SK-MEL-5 (cell line): ENCODE results near the gene CDC37. TPM values are rescaled to one million over a fixed set of nuclear protein-coding genes. Genes with fewer than 3 reads are reported as not detected.
"Not testable (repeated sequence)": the region's sequence is repeated elsewhere in the genome, so short reads cannot be mapped to it uniquely, and the experiment has no call there.

Experiments used
- DNase-seq: peaks from one replicate; pipeline ENCODE4 v3.0.0-alpha.2; 2016; ENCODE audit warnings: low read depth, low spot score
- in situ Hi-C: cut with HindIII; loops from 2 replicates; pipeline ENCODE4 v1.10.0; 2016; ENCODE audit warnings: low sequenced_read_pairs, high pct_unique_total_duplicates, low pct_unique_long_range_greater_than_20kb
- total RNA-seq: library from RNA; depleted of rRNA; stranded (reverse); fragments of >200 nt; shearing (Covaris generic); gene quantifications from 2 replicates; pipeline ENCODE4 v1.2.3, GENCODE V29; 2014

CDC37 gene
- total RNA-seq, 1 experiment from 2014 or later: 232 TPM

DNA sequence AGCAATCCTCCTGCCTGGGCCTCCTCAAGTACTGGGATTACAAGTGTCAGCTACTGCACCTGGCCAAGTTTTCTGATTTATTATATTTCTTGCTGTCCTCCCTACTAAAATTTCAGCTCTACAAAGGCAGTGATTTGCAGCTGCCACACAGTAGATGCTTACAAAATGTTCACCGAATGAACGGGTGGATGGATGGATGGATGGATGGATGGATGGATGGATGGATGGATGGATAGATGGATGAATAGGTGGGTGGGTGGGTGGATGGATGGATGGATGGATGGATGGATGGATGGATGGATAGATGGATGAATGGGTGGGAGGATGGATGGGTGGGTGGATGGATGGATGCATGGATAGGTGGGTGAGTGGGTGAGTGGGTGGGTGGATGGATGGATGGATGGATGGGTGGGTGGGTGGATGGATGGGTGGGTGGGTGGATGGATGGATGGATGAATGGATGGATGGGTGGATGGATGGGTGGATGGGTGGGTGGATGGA lies 26.2 kb downstream of the CDC37 start:
- in situ Hi-C loops, DNase-seq: not testable (repeated sequence)

DNA sequence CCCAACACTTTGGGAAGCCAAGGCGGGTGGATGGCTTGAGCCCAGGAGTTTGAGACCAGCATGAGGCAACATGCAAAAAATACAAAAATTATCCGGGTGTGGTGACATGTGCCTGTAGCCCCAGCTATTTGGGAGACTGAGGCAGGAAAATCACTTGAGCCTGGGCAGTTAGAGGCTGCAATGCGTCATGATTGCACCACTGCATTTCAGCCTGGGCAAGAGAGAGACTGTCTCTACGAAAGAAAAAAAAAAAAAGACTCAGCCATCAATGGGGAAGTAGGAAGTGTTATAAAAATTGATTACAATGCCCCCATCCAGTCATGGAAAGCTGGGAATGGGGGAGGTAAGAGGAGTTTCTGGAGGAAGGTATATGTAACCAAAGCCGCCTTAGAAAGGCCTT lies 28.4 kb downstream of the CDC37 start:
- in situ Hi-C loops: no loop called here
- DNase-seq: no peak

DNA sequence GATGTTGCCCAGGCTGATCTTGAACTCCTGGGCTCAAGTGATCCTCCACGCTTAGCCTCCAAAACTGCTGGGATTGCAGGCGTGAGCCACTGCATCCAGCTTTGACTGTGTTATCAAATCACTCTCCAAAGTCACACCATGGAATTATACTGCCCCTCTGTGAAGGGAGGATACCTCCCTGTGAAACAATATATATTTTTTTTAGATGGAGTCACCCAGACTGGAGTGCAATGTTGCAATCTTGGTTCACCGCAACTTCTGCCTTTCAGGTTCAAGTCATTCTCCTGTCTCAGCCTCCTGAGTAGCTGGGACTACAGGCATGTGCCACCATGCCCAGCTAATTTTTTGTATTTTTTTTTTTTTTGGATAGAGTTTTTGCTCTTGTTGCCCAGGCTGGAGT lies 30.7 kb downstream of the CDC37 start:
- in situ Hi-C loops: no loop called here

DNA sequence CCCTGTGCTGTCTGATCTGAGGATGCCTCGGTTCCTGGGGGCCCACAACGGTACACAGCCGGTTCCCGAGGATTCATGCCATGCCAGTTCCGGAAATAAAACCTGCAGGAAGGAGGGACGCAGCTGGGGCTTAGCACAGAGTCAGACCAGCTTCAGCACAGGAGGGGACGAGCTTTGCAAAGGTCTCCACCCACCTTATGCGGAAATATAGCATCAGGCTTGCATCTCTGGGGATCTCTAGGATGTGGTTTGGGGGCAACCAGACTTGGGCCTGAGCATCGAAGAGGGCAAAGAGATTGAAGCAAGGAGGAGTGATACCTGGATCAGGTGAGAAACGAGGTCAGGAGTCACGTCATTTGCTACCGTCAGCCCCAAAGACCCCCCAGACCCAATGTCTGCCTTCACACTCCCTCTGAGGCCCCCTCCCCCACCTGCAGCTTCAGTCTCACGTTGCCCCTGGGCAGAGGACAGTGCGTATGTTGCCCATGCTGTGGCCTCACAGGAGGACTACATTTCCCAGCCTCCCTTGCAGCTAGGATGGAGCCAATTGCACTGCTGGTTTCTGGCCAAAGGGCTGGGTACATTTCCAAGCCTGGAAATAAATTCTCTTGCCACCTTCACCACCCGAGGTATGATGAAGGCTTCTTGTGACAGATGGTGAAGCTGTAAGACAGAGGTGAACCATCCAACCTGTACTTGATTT lies 35.1 kb downstream of the CDC37 start:
- DNase-seq: peak; percentile 25
- in situ Hi-C loops: no loop called here

More for the DNA sequence above, 30.7 kb downstream of the CDC37 start:
- no peak for DNase-seq

DNA sequence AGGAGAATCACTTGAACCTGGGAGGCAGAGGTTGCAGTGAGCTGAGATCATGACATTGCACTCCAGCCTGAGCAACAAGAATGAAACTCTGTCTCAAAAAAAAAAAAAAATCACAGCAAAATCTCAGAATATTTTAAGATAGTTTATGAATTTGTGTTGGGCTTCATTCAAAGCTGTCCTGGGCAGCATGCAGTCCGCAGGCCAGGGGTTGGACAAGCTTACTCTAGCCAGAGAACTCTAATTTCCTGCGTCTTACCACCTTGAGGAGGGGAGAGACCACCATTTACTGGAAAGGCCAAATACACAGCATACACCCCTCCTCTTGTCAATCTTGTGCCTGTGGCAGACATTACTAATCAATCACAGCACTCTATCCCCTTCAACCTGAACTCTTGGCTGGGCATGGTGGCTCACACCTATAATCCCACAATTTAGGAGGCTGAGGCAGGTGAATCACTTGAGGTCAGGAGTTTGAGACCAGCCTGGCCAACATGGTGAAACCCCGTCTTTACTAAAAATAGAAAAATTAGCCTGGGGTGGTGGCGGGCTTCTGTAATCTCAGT lies 36.3 kb downstream of the CDC37 start:
- DNase-seq, in situ Hi-C loops: not testable (repeated sequence)

DNA sequence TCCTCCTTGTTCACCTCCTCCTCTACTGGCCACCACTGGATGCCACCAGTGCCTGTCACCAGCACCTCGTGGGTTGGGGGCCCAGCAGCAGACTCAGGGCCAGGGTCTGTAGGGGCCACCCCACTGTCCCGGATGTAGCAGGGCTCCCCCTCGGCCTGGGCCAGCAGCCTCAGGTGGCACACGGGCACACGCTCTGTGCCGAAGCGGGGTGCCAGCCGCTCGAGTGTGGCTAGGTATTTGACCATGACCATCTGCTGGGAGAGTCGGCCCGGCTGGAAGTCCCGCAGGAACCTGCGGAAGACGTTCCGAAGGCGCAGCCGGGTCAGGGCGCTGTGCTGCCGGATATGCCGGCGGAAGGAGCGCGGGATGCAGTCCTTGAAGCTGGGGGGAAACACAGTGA lies 37.8 kb downstream of the CDC37 start:
- in situ Hi-C loops: no loop called here

DNA sequence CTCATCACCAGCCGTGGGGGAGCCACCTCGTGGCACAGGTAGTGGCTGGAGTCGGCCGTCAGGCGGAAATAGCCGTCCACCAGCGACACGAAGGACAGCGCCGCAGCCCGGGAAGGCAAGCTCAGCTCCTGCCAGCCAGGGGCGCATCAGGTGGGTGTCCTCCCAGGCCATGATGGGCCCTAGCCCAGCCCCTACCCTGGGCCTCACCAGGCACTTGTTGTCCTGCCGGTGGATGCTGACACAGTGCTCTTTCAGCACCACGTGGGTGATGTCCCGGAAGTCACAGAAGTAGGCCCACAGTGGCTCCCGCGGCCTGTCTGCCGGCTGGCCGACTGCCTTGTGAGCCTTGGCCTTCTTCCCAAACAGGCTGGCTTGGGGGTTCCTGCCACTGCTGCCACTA lies 38.7 kb downstream of the CDC37 start:
- no peak for DNase-seq
- in situ Hi-C loops: no loop called here

More for the DNA sequence above, 37.8 kb downstream of the CDC37 start:
- no peak for DNase-seq

DNA sequence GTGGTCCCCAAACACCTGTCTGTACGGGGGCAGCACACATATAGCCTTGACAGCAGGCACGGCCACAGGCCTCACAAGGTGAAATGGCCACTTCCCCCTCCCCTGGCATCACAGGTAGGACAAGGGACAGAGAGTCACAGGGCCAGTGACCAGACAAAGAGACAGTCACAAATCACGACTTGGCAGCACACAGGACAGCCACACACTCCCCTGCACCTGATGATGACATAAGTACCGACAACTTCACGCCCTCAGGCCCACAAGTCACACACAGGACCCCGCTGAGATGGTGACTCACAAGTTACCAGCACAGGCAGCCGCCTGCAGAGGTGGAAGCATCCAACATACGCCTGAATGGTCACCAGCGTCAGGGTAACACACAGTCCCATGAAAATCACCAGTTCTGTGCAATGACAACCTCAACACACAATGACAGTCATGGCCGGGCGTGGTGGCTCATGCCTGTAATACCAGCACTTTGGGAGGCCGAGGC lies 39.5 kb downstream of the CDC37 start:
- in situ Hi-C loops: no loop called here

DNA sequence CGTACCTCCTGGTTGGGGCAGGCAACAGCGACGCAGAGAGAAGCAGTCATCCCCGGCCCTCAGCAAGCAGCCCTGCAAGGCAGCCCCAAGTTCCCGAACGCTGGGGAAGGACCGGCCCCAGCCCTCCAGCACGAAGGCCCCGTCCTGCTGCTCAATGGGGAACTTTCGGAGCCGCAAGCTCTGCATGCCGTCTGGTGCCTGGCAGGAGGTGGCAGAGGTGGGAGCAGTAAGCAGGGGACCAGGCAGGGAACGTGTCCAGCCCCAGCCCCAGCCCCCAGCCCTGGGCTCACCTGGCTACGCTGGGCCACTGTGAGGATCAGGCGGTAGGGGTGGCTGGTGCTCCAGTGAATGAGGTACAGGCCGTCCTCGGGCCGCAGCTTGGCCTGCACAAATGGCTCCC lies 41.1 kb downstream of the CDC37 start:
- in situ Hi-C loops: no loop called here

More for the DNA sequence above, 39.5 kb downstream of the CDC37 start:
- no peak for DNase-seq

DNA sequence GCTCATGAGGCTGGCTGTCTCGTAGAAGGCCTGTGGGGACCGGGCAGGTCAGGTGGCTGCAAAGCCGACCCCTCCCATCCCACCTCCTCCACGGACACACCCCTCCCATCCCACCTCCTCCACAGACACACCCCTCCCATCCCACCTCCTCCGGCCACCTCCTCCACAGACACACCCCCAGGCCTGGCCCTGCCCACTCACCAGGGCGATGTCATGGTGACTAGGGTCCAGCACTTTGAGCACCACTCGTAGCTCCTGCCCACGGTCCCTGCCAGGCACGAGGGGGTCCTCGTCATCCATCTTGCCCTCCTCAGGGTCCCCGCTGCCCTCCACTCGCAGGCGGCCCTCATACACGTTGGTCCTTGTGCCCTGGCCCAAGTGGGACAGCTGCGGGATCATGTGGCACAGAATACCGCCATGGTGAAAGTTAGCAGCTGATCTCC lies 41.8 kb downstream of the CDC37 start:
- in situ Hi-C loops: no loop called here
- DNase-seq: no peak

More for the DNA sequence above, 41.1 kb downstream of the CDC37 start:
- no peak for DNase-seq

DNA sequence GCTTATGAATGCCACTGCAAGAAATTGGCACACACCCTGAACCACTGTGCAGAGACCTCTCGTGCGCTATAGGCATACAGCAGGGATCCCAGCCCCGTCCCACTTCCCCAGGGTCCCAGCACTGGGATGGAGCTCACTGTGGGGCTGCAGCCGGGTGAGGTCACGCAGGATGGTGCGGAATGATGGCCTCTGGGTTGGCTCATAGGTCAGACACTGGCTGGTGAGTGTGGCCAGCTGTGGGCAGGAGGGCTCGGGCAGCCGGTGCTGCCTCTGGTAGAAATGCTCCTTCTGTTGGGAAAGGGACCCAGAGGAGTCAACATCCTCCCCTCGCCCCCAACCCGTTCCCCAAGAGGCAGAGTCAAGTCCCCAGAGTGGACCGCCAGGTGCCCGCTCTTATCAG lies 46.9 kb downstream of the CDC37 start:
- DNase-seq: no peak
- in situ Hi-C loops: no loop called here

DNA sequence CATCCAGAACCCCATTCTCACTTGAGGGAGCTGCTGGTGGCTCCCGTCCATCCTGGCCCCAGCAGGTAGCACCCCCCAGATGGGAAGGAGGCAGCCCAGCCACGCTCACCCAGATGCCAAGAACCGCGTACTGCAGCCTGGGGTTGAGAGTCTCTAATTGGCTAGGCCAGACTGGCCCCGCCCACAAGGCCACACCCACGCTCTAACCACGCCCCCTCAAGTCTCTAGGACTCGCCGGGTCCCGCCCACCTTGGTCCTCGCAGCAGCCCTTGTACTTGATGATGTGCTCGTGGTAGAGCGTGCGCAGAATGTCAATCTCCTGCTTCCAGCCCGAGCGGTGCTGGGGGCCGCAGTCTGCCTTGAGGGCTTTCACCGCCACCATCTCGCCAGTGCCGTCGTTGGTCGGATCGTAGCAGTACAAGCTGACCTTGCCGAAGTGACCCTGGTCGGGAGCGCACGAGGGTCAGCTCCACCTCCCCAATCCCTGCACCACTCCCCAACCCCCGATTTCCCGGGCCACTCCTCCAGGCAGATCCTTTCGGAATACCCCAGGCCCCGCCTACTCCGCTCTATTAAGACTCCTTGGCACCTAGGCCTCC lies 49.5 kb downstream of the CDC37 start:
- in situ Hi-C loops: no loop called here
- DNase-seq: peak; percentile 7

DNA sequence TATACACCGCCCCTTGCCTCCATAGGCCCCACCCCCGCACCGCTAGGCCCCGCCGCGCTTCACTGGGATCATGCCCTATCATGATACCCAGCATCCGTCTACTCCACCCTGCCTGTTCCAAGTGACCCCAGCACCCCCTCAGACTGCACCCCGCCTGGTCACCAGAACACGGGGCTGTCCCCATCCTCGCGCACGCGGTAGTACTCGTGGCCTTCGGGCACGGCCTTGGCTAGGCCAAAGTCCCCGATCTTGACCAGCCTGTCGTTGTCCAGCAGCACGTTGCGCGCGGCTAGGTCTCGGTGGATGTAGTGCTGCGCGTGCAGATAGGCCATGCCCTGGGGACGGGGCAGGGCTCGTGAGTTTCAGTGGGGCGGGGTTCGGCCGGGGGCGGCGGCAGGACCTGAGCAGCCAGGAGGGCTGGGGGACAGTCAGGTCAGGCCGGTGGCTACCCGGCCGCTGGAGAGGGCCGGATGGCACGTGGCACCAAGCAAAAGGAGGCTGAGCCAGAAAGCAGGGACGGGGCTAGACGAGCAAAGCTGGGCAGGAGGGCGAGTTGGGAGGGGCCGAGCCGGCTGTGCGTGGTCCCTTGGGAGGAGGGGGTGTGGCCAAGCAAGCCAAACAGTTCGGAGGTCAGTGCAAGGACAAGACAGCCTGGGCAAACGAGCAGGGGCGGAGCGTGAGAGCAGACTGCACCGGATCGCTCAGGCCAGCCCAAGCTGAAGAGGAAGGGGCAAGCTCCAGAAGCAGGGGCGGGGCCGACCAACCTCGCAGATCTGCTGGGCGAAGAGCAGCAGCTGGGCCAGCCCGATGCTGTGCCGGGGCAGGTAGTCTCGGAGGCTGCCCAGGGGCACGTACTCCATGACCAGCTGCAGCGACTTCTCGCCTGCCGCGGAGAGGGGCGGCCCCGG lies 50.3 kb downstream of the CDC37 start:
- in situ Hi-C loops: no loop called here
- no peak for DNase-seq

DNA sequence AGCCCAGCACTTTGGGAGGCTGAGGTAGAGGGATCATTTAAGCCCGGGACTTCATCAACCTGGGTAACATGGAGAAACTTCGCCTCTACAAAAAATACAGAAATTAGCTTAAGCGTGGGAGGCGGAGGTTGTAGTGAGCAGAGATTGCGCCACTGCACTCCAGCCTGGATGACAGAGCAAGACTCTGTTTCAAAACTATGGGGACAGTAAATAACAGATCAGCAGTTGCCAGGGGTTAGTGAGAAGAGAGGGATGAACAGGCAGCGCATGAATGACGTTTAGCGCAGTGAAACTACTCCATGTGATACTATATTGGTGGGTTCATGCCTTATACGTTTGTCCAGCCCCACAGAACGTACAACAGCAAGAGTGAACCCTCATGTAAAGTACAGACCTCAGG lies 56.8 kb downstream of the CDC37 start:
- in situ Hi-C loops: no loop called here
- DNase-seq: peak; percentile 22

DNA sequence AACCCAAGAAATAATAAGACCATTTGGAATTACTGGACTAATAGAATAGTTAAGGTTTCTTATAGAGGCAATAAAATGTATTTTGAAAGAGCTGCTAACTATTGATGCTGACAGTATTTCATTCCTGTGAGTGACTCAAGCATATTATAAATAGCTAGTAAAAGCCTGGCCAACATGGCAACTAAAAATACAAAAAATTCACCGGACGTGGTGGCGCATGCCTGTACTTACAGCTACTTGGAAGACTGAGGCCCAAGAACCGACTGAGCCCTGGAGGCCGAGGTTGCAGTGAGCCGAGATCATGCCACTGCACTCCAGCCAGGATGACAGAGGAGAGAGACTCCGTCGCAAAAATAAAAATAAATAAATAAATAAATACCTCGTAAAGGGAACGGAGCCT lies 58.6 kb downstream of the CDC37 start:
- no peak for DNase-seq
- in situ Hi-C loops: no loop called here

DNA sequence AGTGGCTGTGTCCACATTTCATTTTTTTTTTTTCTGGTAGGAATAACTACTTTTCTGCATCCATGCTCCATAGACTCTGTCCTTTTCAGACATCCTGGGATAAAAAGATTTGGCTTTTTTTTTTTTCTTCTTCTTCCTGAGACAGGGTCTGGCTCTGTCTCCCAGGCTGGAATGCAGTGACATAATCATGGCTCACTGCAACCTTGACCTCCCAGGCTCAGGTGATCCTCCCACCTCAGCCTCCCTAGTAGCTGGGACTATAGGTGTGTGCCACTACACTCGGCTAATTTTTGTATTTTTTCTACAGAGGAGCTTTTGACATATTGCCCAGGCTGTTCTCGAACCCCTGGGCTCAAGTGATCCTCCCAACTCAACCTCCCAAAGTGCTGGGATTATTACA lies 59.8 kb downstream of the CDC37 start:
- in situ Hi-C loops: no loop called here
- no peak for DNase-seq
